Ishikawa (cell line): ENCODE data around the gene LCE7A.

Experiments
- CEBPB ChIP-seq: IDR thresholded peaks from 2 replicates; pipeline ENCODE4 v1.6.1; 2012
- CREB1 ChIP-seq: IDR thresholded peaks from 2 replicates; pipeline ENCODE4 v1.6.1; 2012; ENCODE audit warnings: low read depth
- EGR1 ChIP-seq: IDR thresholded peaks from 2 replicates; pipeline ENCODE4 v1.6.1; 2012
- EP300 ChIP-seq: IDR thresholded peaks from 2 replicates; pipeline ENCODE4 v1.6.1; 2012; ENCODE audit warnings: borderline replicate concordance
- FOXM1 ChIP-seq: IDR thresholded peaks from 2 replicates; pipeline ENCODE4 v1.6.1; 2012; ENCODE audit warnings: low read depth, borderline replicate concordance
- NFIC ChIP-seq: IDR thresholded peaks from 2 replicates; pipeline ENCODE4 v1.6.1; 2012
- RAD21 ChIP-seq: IDR thresholded peaks from 2 replicates; pipeline ENCODE4 v1.6.1; 2012; ENCODE audit warnings: low read depth
- TAF1 ChIP-seq: IDR thresholded peaks from 2 replicates; pipeline ENCODE4 v1.6.1; 2012; ENCODE audit warnings: low read depth, mild to moderate bottlenecking
- TCF12 ChIP-seq: IDR thresholded peaks from 2 replicates; pipeline ENCODE4 v1.6.1; 2012; ENCODE audit warnings: low read depth
- TEAD4 ChIP-seq: IDR thresholded peaks from 2 replicates; pipeline ENCODE4 v1.6.1; 2012
- YY1 ChIP-seq: IDR thresholded peaks from 2 replicates; pipeline ENCODE4 v1.6.1; 2012; ENCODE audit warnings: low read depth
- ZBTB7A ChIP-seq: IDR thresholded peaks from 2 replicates; pipeline ENCODE4 v1.6.1; 2012; ENCODE audit warnings: low read depth
- TF ChIP-seq, protein P1 (sequence below): IDR thresholded peaks from 2 replicates; pipeline ENCODE4 v1.6.1; 2012
- TF ChIP-seq, protein P2 (sequence below): IDR thresholded peaks from 2 replicates; pipeline ENCODE4 v1.6.1; 2012; ENCODE audit warnings: low read depth, mild to moderate bottlenecking
- TF ChIP-seq, protein P3 (sequence below): IDR thresholded peaks from 2 replicates; pipeline ENCODE4 v1.6.1; 2012

The LCE7A gene

GRCh38 chr1:152888126-152888525, 28.3 kb downstream of the LCE7A start:
- TF ChIP-seq NFIC = no peak
- TF ChIP-seq, protein P1, sequence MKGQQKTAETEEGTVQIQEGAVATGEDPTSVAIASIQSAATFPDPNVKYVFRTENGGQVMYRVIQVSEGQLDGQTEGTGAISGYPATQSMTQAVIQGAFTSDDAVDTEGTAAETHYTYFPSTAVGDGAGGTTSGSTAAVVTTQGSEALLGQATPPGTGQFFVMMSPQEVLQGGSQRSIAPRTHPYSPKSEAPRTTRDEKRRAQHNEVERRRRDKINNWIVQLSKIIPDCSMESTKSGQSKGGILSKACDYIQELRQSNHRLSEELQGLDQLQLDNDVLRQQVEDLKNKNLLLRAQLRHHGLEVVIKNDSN = no peak
- TF ChIP-seq TEAD4 = no peak
- no peak for TF ChIP-seq TCF12
- no peak for TF ChIP-seq EGR1
- no peak for TF ChIP-seq TAF1
- no peak for TF ChIP-seq CEBPB
- no peak for TF ChIP-seq CREB1
- TF ChIP-seq FOXM1 = no peak
- no peak for TF ChIP-seq RAD21
- no peak for TF ChIP-seq EP300
- TF ChIP-seq, protein P2, sequence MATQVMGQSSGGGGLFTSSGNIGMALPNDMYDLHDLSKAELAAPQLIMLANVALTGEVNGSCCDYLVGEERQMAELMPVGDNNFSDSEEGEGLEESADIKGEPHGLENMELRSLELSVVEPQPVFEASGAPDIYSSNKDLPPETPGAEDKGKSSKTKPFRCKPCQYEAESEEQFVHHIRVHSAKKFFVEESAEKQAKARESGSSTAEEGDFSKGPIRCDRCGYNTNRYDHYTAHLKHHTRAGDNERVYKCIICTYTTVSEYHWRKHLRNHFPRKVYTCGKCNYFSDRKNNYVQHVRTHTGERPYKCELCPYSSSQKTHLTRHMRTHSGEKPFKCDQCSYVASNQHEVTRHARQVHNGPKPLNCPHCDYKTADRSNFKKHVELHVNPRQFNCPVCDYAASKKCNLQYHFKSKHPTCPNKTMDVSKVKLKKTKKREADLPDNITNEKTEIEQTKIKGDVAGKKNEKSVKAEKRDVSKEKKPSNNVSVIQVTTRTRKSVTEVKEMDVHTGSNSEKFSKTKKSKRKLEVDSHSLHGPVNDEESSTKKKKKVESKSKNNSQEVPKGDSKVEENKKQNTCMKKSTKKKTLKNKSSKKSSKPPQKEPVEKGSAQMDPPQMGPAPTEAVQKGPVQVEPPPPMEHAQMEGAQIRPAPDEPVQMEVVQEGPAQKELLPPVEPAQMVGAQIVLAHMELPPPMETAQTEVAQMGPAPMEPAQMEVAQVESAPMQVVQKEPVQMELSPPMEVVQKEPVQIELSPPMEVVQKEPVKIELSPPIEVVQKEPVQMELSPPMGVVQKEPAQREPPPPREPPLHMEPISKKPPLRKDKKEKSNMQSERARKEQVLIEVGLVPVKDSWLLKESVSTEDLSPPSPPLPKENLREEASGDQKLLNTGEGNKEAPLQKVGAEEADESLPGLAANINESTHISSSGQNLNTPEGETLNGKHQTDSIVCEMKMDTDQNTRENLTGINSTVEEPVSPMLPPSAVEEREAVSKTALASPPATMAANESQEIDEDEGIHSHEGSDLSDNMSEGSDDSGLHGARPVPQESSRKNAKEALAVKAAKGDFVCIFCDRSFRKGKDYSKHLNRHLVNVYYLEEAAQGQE = no peak
- no peak for TF ChIP-seq ZBTB7A
- TF ChIP-seq YY1 = no peak
- TF ChIP-seq, protein P3, sequence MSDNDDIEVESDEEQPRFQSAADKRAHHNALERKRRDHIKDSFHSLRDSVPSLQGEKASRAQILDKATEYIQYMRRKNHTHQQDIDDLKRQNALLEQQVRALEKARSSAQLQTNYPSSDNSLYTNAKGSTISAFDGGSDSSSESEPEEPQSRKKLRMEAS = no peak

DNA sequence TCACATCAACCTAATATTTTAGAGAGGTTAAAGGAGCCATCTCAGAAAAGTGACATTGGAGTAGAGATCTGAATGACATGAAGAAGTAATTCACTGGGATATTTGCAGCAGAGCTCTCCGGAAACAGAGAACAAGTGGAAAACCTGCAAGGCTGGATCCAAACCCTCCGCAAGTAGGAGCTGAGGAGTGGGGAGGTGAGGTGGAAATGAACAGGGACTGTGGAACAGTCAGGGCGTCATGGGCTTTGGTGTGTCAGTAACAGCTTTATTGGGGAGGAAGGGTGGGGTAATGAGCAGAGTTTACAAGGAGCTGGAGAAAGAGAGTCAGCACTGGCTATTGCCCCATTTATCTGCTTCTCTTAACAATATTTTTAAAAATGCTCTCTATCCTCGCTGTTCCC, 39.2 kb downstream of the LCE7A start:
- TF ChIP-seq, protein P1 = no peak
- TF ChIP-seq YY1 (no peak), NFIC (no peak), FOXM1 (no peak), EGR1 (no peak), RAD21 (no peak), CREB1 (no peak), ZBTB7A (no peak), TCF12 (no peak), CEBPB (no peak), TEAD4 (no peak), TAF1 (no peak), EP300 (no peak)
- TF ChIP-seq, protein P3 = no peak
- TF ChIP-seq, protein P2 = no peak

- TF ChIP-seq EGR1 (no peak), TCF12 (no peak), TEAD4 (no peak), EP300 (no peak)
These were observed 40.1 kb downstream of the LCE7A start for GRCh38 chr1:152899883-152900282.

- TF ChIP-seq, protein P2 = no peak
- TF ChIP-seq, protein P1 = no peak
- TF ChIP-seq CEBPB (no peak), YY1 (no peak), TAF1 (no peak), TEAD4 (no peak), NFIC (no peak), FOXM1 (no peak), EP300 (no peak), EGR1 (no peak), CREB1 (no peak), ZBTB7A (no peak), TCF12 (no peak), RAD21 (no peak)
- TF ChIP-seq, protein P3 = no peak
These were observed 41.8 kb downstream of the LCE7A start for GRCh38 chr1:152901631-152902030.
